HEK293 (cell line): ENCODE measurements around the gene DDT.

ENCODE experiments used
- KLF9 ChIP-seq: fragments of 450-650 bp; formaldehyde crosslinking; IDR thresholded peaks from 2 replicates; pipeline ENCODE4 v1.5.1; 2016; ENCODE audit warnings: missing biosample characterization, missing genetic modification characterization, low read depth
- SP2 ChIP-seq: fragments of 450-650 bp; formaldehyde crosslinking; IDR thresholded peaks from 2 replicates; pipeline ENCODE4 v1.5.1; 2016; ENCODE audit warnings: missing biosample characterization, missing genetic modification characterization
- ZBTB20 ChIP-seq: fragments of 450-650 bp; formaldehyde crosslinking; IDR thresholded peaks from 2 replicates; pipeline ENCODE4 v1.5.1; 2016; ENCODE audit warnings: missing biosample characterization, missing genetic modification characterization
- ZNF302 ChIP-seq: fragments of 450-650 bp; formaldehyde crosslinking; IDR thresholded peaks from 2 replicates; pipeline ENCODE4 v1.5.1; 2016; ENCODE audit warnings: missing biosample characterization, missing genetic modification characterization, low read depth
- ZNF585B ChIP-seq: fragments of 450-650 bp; formaldehyde crosslinking; IDR thresholded peaks from 2 replicates; pipeline ENCODE4 v1.5.1; 2016; ENCODE audit warnings: missing biosample characterization, missing genetic modification characterization
- TF ChIP-seq, protein P1 (sequence below): fragments of 450-650 bp; formaldehyde crosslinking; IDR thresholded peaks from 2 replicates; pipeline ENCODE4 v1.5.1; 2016; ENCODE audit warnings: missing biosample characterization, missing genetic modification characterization
- TF ChIP-seq, protein P2 (sequence below): fragments of 450-650 bp; formaldehyde crosslinking; IDR thresholded peaks from 2 replicates; pipeline ENCODE4 v1.5.1; 2016; ENCODE audit warnings: missing biosample characterization, missing genetic modification characterization

GRCh38 chr22:24002851-24003250, 28.6 kb upstream of the DDT start:
- TF ChIP-seq ZNF302 (tag by site-specific recombination) (no peak), ZBTB20 (no peak), SP2 (no peak), ZNF585B (tag by site-specific recombination) (no peak), KLF9 (no peak)
- TF ChIP-seq, protein P1, sequence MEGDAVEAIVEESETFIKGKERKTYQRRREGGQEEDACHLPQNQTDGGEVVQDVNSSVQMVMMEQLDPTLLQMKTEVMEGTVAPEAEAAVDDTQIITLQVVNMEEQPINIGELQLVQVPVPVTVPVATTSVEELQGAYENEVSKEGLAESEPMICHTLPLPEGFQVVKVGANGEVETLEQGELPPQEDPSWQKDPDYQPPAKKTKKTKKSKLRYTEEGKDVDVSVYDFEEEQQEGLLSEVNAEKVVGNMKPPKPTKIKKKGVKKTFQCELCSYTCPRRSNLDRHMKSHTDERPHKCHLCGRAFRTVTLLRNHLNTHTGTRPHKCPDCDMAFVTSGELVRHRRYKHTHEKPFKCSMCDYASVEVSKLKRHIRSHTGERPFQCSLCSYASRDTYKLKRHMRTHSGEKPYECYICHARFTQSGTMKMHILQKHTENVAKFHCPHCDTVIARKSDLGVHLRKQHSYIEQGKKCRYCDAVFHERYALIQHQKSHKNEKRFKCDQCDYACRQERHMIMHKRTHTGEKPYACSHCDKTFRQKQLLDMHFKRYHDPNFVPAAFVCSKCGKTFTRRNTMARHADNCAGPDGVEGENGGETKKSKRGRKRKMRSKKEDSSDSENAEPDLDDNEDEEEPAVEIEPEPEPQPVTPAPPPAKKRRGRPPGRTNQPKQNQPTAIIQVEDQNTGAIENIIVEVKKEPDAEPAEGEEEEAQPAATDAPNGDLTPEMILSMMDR = no peak
- TF ChIP-seq, protein P2, sequence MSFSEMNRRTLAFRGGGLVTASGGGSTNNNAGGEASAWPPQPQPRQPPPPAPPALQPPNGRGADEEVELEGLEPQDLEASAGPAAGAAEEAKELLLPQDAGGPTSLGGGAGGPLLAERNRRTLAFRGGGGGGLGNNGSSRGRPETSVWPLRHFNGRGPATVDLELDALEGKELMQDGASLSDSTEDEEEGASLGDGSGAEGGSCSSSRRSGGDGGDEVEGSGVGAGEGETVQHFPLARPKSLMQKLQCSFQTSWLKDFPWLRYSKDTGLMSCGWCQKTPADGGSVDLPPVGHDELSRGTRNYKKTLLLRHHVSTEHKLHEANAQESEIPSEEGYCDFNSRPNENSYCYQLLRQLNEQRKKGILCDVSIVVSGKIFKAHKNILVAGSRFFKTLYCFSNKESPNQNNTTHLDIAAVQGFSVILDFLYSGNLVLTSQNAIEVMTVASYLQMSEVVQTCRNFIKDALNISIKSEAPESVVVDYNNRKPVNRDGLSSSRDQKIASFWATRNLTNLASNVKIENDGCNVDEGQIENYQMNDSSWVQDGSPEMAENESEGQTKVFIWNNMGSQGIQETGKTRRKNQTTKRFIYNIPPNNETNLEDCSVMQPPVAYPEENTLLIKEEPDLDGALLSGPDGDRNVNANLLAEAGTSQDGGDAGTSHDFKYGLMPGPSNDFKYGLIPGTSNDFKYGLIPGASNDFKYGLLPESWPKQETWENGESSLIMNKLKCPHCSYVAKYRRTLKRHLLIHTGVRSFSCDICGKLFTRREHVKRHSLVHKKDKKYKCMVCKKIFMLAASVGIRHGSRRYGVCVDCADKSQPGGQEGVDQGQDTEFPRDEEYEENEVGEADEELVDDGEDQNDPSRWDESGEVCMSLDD = no peak
